PC-9 (cell line): Measurements from ENCODE around the gene MUCL3.
A peak's percentile ranks its signal among the peaks of the same experiment; 100 is the strongest.

Source experiments
- EZH2 ChIP-seq: fragments of 200-600 bp; sonication (generic); IDR thresholded peaks from 2 replicates; pipeline ENCODE4 v1.8.0; 2017; ENCODE audit warnings: antibody characterized with exemption, low read depth
- TF ChIP-seq, protein P1 (sequence below): fragments of 200-600 bp; sonication (generic); conservative IDR thresholded peaks from 2 replicates; pipeline ENCODE4 v1.6.1; 2017; ENCODE audit warnings: mixed run types, antibody characterized with exemption, mild to moderate bottlenecking, moderate library complexity

DNA sequence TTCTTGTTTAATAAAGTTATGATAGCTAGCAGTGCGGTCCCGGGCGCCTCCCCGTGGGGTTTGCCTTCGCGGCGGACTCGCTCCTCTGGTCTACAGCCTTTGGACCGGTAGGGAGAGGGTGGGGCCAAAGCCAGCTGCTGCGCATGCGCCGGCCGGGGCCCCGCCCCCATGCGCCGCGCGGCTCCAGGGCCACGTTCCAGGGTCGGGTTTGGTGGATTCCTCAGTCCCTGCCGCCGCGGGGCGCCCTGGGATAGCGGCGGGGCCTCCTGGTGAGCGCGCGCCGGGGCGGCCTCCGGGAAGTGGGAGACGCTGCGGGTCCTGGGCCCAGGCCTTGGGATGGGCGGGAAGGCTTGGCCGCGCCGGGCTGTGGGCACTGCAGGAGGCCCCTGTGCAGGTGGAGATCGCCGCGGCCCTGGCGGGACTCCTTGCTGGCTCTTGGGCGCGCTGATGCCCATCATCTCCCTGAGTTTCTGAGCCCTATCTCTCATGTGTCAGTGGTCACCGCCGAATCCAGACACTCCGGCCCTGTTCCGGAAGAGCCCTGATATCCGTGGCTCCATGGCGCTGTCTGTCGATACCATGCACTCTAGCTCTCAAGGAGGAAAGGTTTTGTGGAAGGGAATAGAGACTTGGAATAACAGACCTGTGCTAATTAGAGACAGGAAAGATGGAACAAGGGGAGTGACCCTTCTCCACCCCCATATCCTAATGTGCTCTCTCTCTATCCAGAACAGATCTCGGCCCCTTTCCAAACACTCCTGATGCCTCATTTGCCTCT is 26.5 kb upstream of the MUCL3 start, which contains the start of gene VARS2:
- TF ChIP-seq, protein P1, sequence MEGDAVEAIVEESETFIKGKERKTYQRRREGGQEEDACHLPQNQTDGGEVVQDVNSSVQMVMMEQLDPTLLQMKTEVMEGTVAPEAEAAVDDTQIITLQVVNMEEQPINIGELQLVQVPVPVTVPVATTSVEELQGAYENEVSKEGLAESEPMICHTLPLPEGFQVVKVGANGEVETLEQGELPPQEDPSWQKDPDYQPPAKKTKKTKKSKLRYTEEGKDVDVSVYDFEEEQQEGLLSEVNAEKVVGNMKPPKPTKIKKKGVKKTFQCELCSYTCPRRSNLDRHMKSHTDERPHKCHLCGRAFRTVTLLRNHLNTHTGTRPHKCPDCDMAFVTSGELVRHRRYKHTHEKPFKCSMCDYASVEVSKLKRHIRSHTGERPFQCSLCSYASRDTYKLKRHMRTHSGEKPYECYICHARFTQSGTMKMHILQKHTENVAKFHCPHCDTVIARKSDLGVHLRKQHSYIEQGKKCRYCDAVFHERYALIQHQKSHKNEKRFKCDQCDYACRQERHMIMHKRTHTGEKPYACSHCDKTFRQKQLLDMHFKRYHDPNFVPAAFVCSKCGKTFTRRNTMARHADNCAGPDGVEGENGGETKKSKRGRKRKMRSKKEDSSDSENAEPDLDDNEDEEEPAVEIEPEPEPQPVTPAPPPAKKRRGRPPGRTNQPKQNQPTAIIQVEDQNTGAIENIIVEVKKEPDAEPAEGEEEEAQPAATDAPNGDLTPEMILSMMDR = peak; percentile 46
- TF ChIP-seq EZH2 = no peak
